Medulla oblongata (tissue), 1 donor: Measurements from ENCODE around the gene WDR36.
A peak's percentile ranks its signal among the peaks of the same experiment; 100 is the strongest.

Source experiments
- DNase-seq: peaks from one replicate; pipeline ENCODE4 v3.0.0-alpha.2; 2015; ENCODE audit errors: extremely low spot score

The WDR36 gene

DNA sequence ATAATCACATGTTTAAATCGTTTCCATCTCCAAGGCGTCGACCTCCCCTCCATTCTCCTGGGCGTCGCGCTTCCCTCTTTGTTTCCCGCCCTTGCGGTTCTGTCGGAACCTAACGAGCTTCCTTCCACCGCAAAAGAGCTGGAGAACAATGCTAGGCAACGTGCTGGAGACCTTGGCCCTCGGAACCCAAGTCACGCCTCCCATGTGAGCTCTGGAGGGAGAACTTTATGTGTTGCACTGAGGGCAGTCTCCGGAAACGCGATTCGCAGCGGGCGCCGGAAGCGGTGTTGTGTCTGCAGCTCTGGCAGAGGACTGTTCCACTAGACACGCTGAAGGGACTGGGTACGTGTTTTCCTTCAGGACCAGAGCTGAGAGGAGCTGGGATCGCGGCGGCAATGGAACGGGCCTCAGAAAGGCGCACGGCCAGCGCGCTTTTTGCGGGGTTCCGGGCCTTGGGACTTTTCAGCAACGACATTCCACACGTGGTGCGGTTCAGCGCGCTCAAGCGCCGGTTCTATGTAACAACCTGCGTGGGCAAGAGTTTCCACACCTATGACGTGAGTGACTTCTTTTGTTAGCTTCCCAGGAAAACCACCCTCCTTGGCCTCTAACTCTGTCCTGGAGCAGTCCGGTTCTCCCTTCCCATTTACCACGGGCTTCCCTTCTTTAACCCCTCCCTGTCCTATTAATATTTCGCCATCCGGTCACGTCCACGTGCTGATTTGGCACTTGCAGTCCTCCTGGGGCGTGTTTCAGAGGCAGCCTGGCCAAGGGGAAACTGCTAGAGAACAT lies at the start of gene WDR36:
Gene WDR36, plus strand, starts transcription at position 287 of the 792 bp plus-strand sequence. Its CDS starts 109 bp downstream, at position 396.
- peak; percentile 94 for DNase-seq

DNA sequence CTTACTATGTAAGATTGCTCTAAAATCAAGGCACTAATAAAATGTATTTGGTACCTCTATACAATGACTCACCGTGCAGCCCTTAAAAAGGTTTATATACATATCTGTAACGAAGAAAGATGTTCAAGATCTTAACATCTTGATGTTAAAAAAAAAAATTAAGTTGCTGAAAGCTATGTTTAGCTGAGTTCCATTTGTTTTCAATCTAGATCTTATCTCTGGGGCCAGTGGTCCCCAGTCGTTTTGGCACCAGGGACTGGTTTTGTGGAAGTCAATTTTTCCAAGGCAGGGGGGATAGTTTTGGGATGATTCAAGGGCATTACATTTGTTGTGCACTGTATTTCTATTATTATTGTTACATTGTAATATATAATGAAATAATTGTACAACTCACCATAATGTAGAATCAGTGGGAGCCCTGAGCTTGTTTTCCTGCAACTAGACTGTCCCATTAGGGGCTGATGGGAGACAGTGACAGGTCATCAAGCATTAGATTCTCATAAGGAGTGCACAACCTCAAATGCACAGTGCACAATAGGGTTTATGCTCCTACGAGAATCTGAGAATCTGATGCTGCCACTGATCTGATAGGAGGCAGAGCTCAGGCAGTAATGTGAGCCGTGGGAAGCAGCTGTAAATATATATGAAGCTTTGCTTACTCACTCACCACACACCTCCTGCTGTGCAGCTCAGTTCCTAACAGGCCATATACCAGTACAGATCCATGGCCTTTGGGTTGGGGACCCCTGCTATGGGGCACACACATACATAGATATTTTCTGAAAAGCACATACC lies 48.2 kb upstream of the WDR36 start:
- no peak for DNase-seq

DNA sequence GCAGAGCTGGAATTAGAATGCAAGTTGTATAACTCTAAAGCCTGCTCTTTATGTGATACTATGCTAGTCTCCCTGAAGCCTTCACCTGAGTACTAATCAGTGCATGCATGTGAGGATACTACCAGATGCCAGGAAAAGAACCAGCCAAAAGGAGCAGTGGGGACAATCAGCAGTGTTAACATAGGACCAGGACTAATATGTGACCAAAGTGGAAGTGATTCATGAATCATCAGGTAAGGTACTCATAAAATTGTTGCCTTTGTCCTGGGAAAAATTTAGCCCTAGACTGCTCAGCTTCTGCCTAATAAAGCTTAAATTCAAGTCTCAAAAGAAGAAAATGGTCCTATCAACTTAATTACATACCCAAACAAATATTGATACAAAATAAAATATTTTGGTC lies 34.1 kb upstream of the WDR36 start:
- DNase-seq, result no peak

DNA sequence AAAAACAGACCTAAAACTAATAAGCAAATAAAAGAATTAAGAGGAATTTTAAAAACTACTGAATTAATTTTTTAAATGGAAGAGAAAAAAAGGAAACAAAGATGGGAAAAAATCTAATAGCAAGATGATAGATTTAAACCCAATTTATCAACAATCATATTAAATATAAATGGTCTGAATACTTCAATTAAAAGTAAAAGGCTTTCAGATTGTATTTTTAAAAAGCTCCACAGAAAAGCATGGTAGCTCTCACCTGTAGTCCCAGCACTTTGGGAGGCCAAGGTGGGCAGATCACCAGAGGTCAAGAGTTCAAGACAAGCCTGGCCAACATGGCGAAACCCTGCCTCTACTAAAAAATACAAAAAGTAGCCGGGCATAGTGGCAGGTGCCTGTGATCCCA lies 32.0 kb upstream of the WDR36 start:
- no peak for DNase-seq

DNA sequence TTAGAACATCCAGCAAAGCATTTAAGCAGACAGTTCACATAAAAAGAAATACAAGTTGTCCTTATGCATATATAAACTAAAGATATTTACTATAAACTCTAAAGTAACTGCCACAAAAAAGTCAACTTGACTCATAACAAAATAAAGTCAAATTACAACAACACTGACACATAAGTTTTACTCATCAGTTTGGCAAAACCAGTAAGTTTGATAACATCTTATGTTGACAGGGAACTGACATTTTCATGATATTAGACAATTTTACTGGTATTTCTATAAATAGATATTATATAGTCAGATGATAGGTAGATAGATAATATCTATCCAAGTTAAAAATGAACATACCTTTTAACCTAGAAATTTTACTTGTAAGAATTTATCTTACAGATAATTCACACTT lies 30.5 kb upstream of the WDR36 start:
- DNase-seq, result no peak

DNA sequence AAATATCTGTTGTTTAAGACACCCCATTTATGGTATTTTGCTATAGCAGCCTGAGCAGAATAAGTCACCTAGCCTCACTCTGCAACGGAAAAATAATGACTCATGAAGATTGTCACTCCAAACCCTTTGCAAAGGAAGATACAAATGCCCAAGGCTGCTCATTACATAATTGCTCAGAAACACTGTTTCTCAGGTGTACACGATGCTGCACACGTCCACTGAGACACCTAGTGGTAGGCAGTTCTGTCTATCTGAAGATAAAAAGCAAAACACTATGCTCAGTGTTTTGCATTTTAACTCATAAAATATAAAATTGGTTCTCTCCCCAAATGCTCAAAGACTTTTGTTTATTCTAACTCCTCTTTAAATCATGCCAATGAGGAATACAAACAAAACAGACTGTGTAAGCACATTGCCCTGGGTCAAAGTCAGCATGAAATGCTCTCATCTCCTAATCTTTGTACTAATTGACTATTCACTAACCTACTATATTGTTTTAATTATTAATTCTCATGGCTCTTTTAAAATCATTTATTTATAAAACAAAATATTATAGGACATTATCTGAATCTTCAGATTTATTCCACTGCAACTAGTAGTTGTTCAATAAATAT lies 28.3 kb upstream of the WDR36 start:
- no peak for DNase-seq

DNA sequence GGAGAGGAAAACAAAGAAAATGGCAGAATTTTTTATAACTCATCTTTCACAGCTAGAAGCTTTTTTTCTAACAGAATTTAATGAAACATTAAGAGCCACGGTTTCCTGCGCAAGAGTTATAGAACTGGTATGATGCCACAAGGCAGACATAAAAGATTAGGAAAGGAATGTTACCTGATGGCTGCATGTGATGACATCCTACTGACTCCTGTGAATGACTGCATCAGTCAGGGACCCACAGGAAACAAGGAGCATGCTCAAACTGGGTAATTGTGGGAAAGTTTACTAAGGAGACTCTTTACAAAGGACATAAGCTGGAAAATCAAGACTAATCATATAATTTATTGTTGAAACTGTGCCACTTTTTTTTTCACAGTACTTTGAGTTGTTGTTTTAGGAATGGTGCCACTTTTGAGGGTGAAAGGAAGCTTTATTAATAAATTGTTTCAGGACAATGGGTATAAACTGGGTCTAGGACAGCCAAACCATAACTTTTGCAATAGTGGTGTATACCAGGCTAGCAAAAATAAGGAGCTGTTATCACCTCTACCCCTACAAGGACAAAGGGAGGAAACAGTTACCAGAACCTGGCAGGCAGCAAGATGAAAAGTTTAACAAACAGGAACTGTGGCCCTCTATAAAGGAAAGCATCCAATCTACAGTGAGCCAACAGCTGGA lies 25.7 kb upstream of the WDR36 start:
- no peak for DNase-seq

DNA sequence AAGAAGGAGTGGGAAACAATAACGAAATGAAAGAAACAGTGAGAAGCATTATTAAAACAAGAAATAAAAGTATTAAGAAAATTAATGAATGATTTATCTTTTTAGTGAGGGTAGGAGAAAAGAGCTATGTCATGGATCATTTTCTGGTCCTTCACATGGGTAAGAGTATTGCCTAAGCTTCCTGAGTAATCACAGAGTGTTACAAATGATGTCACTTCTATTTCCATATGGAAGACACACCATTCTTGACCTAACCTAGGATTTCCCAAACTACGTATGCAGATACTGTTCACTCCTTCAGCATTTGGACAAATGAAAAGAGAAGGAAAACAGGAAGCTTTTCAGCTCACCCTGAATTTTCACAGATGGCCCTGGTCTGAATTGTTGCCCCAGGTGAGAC lies 23.9 kb upstream of the WDR36 start:
- no peak for DNase-seq

DNA sequence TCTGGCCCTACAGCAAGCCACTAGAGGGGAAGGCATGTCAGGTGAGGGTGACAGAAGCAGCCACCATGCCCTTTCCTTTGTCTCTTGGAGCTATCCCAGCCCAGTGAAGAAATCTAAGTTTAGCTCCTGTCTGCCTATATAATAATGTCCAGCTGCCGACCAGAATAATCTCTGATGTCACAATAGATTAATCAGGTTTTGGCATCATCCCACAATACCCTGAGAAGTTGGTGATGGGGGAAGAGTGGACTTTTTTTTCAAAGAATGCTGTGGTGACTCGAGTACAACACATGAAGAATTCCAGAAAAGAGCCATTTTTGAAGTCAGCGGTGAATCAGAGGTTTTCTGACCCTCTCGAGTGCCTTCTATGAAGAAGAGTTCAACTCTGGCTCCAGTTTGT lies 22.3 kb upstream of the WDR36 start:
- DNase-seq, result no peak

DNA sequence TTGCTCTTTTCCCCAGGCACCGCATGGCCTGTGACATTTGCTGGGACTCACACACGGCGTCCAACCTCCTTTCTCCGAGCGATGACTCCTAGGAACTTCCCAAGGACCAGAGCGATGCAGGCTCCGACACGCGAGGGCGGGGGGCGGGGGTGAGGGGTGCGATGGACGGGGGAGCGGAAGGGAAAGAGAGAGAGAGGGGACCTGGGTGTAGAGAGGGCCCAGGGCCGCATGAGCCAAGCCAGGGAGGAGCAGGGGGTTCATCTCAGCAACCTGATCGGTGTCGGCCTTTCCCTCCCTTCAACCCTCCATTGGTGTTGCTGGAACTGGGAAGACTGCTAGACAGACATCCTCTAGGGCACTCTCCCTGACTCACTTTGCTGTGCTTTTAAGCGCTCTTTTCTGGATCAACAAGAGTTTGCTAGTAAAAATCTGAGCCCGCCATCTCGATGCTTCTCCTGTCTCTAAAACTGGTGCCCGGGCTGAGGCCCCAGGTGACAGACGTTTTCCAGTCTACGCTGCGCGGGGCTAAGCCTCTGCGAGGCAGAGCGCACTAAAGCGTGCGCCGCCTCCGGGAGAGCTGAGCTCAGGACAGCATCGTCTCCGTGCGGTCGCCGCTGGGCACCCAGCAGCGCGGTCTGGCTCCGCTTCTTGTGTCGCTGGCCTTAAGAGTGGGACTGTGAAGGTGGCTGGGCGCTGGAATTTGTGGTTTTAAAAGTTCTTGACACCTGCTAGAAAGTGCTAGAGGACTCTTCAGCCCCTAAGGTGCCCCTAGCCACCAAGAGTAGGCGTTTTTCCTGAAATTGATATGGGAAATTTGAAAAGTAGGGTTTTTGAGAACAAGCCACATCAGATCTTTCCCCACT lies 21.6 kb upstream of the WDR36 start:
- no peak for DNase-seq

DNA sequence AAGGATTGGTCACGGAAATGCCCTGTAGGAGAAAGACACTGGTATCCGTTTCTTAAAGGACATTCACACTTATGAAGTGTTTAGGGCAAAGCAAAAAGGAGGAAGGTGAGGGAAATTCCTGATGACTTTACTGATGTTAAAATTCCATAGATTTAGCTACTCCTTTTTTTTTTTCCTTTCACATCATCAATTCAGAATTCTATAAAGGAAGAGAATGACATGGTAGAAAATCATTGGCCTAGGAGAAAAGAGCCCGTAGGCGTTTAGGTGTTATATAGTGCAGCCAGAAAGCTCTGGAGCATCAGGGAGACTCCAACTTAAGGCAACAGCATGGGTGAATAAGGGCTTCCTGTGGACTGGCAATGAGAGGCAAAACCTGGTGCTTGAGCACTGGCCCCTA lies 20.7 kb upstream of the WDR36 start, which contains the start of gene TSLP:
Gene TSLP, plus strand, starts transcription at position 301 of the 400 bp plus-strand sequence. CDS start 178 bp downstream, outside the sequence.
- DNase-seq, result no peak

DNA sequence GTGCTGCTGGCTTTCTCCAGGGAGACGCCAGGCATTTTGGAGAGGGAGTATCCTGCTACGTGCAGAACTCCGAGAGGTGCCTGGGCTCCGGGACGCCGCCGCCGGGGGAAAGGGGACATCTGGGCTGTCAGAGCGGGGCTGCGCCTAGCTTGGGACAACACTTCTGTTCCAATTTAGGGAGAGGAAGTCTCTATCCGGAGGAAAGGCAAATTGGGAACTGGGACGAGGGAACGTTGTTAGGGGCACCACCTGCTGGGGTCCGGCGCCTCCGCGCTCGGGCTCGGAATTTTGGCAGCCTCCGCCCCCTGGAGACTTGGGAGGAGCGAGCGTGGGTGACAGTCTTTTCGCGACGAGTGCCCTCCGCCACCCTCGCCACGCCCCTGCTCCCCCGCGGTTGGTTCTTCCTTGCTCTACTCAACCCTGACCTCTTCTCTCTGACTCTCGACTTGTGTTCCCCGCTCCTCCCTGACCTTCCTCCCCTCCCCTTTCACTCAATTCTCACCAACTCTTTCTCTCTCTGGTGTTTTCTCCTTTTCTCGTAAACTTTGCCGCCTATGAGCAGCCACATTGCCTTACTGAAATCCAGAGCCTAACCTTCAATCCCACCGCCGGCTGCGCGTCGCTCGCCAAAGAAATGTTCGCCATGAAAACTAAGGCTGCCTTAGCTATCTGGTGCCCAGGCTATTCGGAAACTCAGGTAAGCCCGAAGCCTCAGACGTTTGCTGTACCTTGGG lies 19.0 kb upstream of the WDR36 start:
- DNase-seq, result no peak

DNA sequence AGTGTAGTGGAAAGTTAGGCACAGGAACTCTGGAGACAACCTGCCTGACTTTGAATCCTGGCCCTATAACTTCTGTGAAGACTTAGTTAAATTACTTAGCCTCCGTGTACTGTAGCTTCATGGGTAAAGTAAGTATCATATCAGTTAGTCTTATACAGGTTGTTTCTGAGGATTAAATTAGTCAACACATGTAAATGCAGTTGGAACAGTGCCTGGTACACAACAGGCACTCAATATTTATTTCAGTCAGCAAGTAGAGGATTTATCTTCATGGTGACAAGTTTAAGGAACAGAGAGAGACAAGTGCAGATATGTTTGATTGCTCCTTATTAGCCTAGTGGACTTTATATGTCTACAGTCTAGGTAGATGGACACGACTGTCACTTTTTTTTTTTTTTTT lies 17.9 kb upstream of the WDR36 start:
- DNase-seq, result no peak

DNA sequence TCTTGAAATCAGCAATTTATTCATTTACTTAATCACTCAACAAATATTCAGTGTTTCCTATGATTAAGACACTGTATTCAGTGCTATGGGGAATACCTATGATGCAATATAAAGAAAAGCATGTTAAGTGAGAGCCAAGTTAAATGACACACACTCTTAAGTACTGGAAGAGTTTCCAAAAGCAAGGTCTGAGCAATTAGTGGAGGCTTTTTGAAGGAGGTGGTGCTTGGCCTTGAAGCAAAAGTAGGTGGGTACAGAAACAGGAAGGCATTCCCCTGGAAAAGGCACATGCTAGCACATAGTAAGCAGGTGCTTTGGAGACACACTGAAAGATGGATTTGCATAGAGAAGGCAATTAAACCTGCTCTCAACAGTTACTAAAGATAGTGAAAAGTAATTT lies 16.6 kb upstream of the WDR36 start:
- DNase-seq, result no peak

DNA sequence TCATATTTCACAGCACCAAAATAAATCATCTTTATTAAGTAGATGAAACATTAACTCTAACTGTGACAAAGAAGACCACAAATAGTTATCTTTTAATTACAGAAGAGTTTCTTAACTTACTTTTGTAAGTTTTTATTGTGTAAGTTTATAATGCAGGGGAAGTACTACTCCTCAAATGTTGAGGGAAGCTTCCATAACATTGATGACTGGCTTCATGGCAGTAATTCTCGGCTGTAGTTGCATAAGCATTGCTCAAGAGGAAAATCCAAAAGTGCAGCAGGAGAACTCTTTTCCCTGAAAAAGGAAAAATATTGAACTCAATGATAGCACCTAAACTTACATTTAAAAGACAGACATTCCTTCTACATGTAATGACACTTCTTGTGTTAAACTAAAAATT lies 16.1 kb upstream of the WDR36 start:
- DNase-seq, result no peak

DNA sequence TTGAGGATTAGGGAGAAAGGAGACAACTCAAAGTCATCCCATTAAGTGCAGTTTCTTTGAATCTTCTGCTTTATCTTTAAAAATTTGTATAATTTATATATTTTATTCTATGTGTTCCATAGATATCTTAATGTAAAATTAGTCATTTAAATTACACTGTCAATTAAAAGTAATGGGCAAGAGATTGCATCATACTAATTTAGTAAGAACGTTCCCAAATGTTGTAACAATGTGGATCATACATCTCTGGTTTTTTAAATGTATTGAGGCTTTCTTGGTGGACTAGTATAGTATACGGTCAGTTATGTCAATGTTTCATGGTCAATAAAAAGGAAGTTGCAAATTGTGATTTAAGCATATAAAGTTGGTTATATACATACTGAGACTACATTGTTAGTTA lies 14.5 kb upstream of the WDR36 start:
- DNase-seq, result no peak

DNA sequence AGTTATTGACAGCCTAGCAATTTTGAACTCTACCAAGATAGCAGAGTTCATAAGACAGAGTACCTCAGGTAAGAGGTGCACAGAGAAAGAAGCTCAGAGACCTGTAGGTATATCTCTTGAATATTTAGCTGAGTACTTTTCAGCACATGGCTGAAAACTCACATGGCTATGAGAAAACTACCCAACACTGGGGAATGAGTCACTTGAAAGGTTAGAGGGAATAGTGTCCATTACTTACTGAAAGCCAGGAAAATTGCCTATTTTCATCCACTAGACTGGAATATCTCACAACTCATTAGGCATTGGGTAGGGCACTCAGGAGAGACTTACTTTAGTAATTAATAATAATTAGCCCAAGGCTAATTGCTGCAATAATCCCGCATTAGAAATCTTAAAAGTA lies 12.3 kb upstream of the WDR36 start:
- no peak for DNase-seq

DNA sequence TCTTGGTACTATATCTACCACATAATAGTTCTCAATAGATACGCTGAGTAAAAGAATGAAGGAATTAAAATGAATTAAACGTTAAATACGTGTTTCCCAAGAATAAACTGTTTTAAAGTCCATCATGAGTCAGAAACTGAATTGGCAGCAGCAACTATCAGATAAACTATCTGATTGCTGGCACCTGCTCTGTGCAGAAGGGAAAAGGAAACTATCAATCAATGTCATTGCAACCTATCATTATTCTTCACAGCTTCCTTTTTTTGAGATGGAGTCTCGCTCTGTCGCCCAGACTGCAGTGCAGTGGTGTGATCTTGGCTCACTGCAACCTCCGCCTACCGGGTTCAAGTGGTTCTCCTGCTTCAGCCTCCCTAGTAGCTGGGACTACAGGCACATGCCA lies 8.8 kb upstream of the WDR36 start:
- DNase-seq, result no peak

DNA sequence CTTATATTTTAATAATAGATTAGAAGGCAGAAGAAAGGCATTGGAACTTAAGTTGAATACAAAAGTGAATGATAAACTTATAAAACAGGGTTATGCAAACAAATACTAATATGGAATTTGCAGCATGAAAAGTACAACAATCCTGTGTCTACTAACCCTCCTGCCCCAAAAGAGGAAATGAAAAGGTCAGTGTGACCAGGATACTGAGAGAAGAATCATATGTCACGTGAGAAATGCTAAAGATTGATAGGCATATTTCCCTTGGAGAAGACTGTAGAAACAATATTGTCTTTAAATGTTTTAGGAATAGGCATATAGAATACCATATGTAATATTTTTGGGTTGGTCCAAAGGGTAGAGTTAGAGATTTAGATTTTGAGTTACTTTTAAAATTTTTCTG lies 3.8 kb downstream of the WDR36 start:
- no peak for DNase-seq

DNA sequence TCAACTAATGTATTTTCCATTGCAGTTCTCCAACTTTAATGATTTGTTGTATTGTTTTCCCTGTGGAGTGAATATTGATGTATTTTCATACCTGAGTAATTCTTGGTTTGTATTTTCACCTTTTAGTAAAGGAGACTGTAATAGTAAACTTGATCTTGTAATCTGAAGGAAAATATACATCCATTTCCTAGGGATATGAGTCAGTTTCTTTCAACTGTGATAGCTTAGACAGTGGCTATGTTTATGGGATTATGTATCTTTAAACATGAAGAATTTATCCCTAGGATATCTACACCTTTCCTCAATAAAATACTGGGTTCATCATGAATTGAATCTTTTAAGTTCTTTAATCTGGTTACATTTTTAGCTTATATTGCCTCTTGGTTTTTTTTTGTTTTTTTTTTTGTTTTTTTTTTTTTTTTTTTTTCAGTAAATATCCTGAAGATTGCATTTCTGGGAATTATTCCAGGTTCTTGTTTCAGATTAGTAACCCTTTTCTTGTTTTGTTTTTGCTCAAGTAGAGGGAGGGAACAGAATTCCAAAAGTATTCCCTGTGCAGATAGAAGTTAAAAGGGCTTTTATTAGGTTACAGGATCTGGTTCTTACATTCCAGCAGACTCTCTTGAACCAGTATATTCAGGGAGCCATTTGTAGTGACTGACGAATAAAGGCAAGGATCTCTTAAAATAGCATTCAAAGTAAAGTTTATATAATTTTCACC lies 7.1 kb downstream of the WDR36 start:
- DNase-seq, result no peak
